Mesendoderm (in vitro differentiated cells): Measurements from ENCODE around the gene ARID3B.

Experiments
- DNase-seq: peaks from one replicate; pipeline ENCODE4 v3.0.0; 2013
- H2AK5ac ChIP-seq: 2 replicates; pipeline ENCODE4 v1.6.1; 2013; ENCODE audit warnings: low read length, inconsistent platforms
- H2BK120ac ChIP-seq: 2 replicates; pipeline ENCODE4 v1.6.1; 2013; ENCODE audit warnings: low read depth, mild to moderate bottlenecking, low read length, moderate library complexity, mixed read lengths
- H2BK15ac ChIP-seq: replicated peaks from 2 replicates; pipeline ENCODE4 v1.6.1; 2013; ENCODE audit warnings: low read depth, mild to moderate bottlenecking, moderate library complexity
- H2BK5ac ChIP-seq: 2 replicates; pipeline ENCODE4 v1.6.1; 2013; ENCODE audit warnings: low read length, inconsistent platforms
- H3K18ac ChIP-seq: 2 replicates; pipeline ENCODE4 v1.6.1; 2013; ENCODE audit warnings: mild to moderate bottlenecking, low read length, mixed read lengths
- H3K23ac ChIP-seq: one replicate; pipeline ENCODE4 v1.6.1; 2013; ENCODE audit warnings: low read length
- H3K27ac ChIP-seq: 2 replicates; pipeline ENCODE4 v1.5.1; 2013; ENCODE audit warnings: low read depth, mild to moderate bottlenecking, inconsistent platforms, low read length, moderate library complexity
- H3K27me3 ChIP-seq: 2 replicates; pipeline ENCODE4 v1.6.1; 2013; ENCODE audit warnings: low read length, control low read depth, mild to moderate bottlenecking, inconsistent platforms; ENCODE audit not compliant: insufficient read depth, poor library complexity
- H3K36me3 ChIP-seq: 2 replicates; pipeline ENCODE4 v1.6.1; 2013; ENCODE audit warnings: low read length, inconsistent platforms; ENCODE audit not compliant: control insufficient read depth, insufficient read depth
- H3K4ac ChIP-seq: one replicate; pipeline ENCODE4 v1.6.1; 2013; ENCODE audit warnings: low read depth, mild to moderate bottlenecking, low read length, moderate library complexity
- H3K4me1 ChIP-seq: 2 replicates; pipeline ENCODE4 v1.6.1; 2013; ENCODE audit warnings: low read depth, low read length, inconsistent platforms; ENCODE audit not compliant: control insufficient read depth
- H3K4me2 ChIP-seq: 2 replicates; pipeline ENCODE4 v1.6.1; 2013; ENCODE audit warnings: low read length
- H3K4me3 ChIP-seq: 2 replicates; pipeline ENCODE4 v1.5.1; 2013; ENCODE audit warnings: mild to moderate bottlenecking, low read length
- H3K56ac ChIP-seq: one replicate; pipeline ENCODE4 v1.6.1; 2013; ENCODE audit warnings: low read length
- H3K79me1 ChIP-seq: 2 replicates; pipeline ENCODE4 v1.6.1; 2013; ENCODE audit warnings: low read length, inconsistent platforms
- H3K79me2 ChIP-seq: 2 replicates; pipeline ENCODE4 v1.6.1; 2013; ENCODE audit warnings: mild to moderate bottlenecking, low read length; ENCODE audit not compliant: control insufficient read depth, insufficient read depth
- H3K9ac ChIP-seq: 2 replicates; pipeline ENCODE4 v1.6.1; 2013; ENCODE audit warnings: low read length, inconsistent platforms
- H4K5ac ChIP-seq: one replicate; pipeline ENCODE4 v1.6.1; 2013; ENCODE audit warnings: low read length
- H4K8ac ChIP-seq: one replicate; pipeline ENCODE4 v1.6.1; 2013; ENCODE audit warnings: low read depth, mild to moderate bottlenecking, control low read depth, low read length, moderate library complexity
- WGBS: extraction: QIAGEN DNeasy Blood & Tissue Kit; methylation state at CpG from one replicate; pipeline ENCODE4 v1.1.7; 2013; ENCODE audit warnings: low lambda C conversion rate, missing lambda C conversion rate; ENCODE audit not compliant: insufficient coverage; ENCODE audit errors: extremely low coverage; 5-methylcytosine and 5-hydroxymethylcytosine counted together

The ARID3B gene

DNA sequence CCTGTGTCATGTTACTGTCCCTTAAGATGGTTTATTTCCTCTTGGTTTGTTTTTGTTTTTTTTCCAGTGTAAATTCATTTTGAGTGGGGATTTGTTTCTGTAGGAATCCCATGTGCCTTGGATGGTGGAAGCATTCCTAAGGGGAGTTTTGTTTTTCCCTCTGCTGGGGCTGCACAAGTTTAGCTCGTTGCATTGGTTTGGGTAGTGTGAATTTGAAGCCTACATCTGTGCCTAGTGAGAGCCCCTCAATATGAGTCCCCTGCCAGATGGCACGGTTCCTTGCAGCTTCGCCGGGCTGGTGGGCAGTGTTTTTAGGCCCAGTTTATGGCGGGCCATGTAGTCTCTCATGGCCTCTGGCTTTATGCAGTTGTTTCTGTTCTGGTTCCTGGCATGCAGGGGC, 17.7 kb downstream of the ARID3B start:
- Histone ChIP-seq H3K56ac (no peak overlapping the region), H3K79me1 (peaks cover 19% of the 10 kb centered on the region), H2BK120ac (no peak overlapping the region), H3K79me2 (peaks cover 47% of the 10 kb centered on the region), H3K27me3 (no peaks in the 10 kb centered on the region), H3K23ac (no peak overlapping the region), H4K8ac (no peak overlapping the region), H3K18ac (no peak overlapping the region), H2BK5ac (no peak overlapping the region), H3K27ac (no peak overlapping the region), H3K4me2 (no peak overlapping the region), H4K5ac (no peak overlapping the region), H3K4me1 (peaks cover 2% of the 10 kb centered on the region), H2BK15ac (no peak overlapping the region), H3K4me3 (no peak overlapping the region), H3K36me3 (no peaks in the 10 kb centered on the region), H3K9ac (no peak overlapping the region), H2AK5ac (no peak overlapping the region), H3K4ac (no peak overlapping the region)
- no peak for DNase-seq
- WGBS: no CpG with 5 or more reads among the region's 5 CpGs

GRCh38 chr15:74563442-74563841, 22.4 kb downstream of the ARID3B start:
- Histone ChIP-seq H3K27me3 (no peaks in the 10 kb centered on the region), H3K27ac (no peak overlapping the region), H2BK5ac (no peak overlapping the region), H3K79me1 (peaks cover 25% of the 10 kb centered on the region), H4K8ac (no peak overlapping the region), H3K4me3 (no peak overlapping the region), H3K4ac (no peak overlapping the region), H3K4me1 (peaks cover 14% of the 10 kb centered on the region), H3K79me2 (peaks cover 62% of the 10 kb centered on the region), H2BK120ac (no peak overlapping the region), H3K4me2 (no peak overlapping the region), H2BK15ac (no peak overlapping the region), H3K9ac (no peak overlapping the region), H3K23ac (no peak overlapping the region), H2AK5ac (no peak overlapping the region), H4K5ac (no peak overlapping the region), H3K56ac (no peak overlapping the region), H3K36me3 (no peaks in the 10 kb centered on the region), H3K18ac (no peak overlapping the region)
- DNase-seq: no peak
- no CpG with 5 or more reads among the region's 3 CpGs for WGBS

DNA sequence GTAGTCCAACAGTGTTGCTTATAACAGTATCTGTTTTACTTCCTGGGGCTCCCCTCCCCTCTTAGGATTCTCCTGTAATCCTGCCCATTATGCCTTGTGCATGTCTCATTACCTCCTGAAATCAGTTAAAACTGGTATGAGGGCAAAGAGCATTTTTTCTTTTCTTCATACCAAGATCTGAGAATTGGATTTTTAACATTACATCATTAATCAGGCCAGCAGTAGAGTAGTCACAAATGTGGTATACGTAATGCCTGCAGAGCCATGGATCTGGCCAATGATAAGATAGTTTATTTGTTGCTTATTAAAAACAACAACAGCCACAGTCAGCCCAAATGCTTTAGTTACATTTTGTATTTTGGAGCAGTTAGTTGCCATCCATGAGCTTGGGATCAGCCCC, 23.2 kb downstream of the ARID3B start:
- H3K4ac ChIP-seq: no peak overlapping the region
- H2BK120ac ChIP-seq: no peak overlapping the region
- no peak overlapping the region for H4K8ac ChIP-seq
- H2BK5ac ChIP-seq: no peak overlapping the region
- H3K4me2 ChIP-seq: no peak overlapping the region
- no peak overlapping the region for H3K27ac ChIP-seq
- no peak overlapping the region for H4K5ac ChIP-seq
- H3K23ac ChIP-seq: no peak overlapping the region
- peaks cover 17% of the 10 kb centered on the region for H3K4me1 ChIP-seq
- no peaks in the 10 kb centered on the region for H3K36me3 ChIP-seq
- H3K9ac ChIP-seq: no peak overlapping the region
- no peak overlapping the region for H2BK15ac ChIP-seq
- H2AK5ac ChIP-seq: no peak overlapping the region
- peaks cover 22% of the 10 kb centered on the region for H3K79me1 ChIP-seq
- no peaks in the 10 kb centered on the region for H3K27me3 ChIP-seq
- H3K79me2 ChIP-seq: peaks cover 57% of the 10 kb centered on the region
- H3K4me3 ChIP-seq: no peak overlapping the region
- no peak overlapping the region for H3K18ac ChIP-seq
- no peak for DNase-seq
- WGBS: no CpG with 5 or more reads among the region's 1 CpG
- H3K56ac ChIP-seq: no peak overlapping the region

DNA sequence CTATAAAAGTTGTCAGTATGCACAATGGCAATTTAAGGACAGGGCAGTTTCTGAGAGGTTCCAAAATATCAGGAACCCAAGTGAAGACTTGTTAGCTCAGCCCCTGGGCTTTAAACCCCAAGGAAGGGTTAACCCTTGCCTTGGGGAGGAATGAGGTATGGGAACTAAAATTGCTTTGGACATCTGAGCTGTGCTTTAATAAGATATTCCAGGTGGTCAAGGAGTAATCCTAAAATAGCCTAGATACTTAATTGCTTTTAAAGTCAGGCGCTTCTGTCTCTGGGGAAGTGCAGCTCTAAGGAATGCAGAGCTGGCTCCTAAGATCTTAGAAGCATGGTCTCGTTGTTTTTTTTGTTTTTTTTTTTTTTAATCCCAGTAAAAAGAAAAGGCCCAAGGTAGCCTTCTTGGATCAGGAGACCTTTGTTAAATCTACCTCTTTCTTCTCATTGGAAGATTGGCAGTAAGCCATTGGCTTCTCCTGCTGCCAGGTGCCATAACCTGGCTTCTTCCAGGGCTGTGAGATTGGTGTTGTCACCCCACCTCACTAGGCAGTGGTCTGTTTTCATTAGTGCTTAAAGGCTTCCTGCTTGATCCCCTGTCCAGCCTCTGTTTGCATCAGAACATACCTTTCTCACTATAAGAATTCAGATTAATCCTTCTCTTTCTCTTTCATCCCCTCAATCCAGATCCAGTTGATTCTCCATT, 24.5 kb downstream of the ARID3B start:
- no peak for DNase-seq
- Histone ChIP-seq H3K23ac (no peak overlapping the region), H3K4me1 (peaks cover 17% of the 10 kb centered on the region), H3K9ac (no peak overlapping the region), H2BK5ac (no peak overlapping the region), H3K79me2 (peaks cover 51% of the 10 kb centered on the region), H3K27ac (no peak overlapping the region), H4K8ac (no peak overlapping the region), H3K56ac (no peak overlapping the region), H4K5ac (no peak overlapping the region), H2BK15ac (no peak overlapping the region), H3K18ac (no peak overlapping the region), H3K4ac (no peak overlapping the region), H3K4me3 (no peak overlapping the region), H3K4me2 (no peak overlapping the region), H2AK5ac (no peak overlapping the region), H3K27me3 (no peaks in the 10 kb centered on the region), H2BK120ac (peak overlapping the region; percentile 36), H3K79me1 (peaks cover 22% of the 10 kb centered on the region), H3K36me3 (no peaks in the 10 kb centered on the region)
- WGBS: no CpG with 5 or more reads among the region's 2 CpGs

DNA sequence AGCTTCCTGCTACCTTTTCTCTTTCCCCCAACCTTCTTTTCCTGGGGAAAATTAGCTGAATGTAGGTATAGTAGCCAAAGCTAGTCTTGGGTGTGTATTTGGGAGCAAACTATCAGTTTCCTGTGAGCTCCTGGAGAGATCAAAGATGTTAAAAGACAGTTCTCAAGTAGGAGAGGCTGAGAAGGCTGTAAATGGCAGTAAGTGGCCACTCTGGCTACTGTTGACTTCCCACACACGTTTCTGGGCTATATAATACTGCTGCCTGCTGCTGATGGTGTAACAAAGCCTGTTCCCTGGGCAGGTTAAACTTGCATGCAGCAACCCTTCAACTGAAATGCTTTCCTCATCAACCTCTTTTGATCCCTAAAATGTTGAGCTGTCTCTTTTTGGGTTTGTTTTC, 27.6 kb downstream of the ARID3B start:
- Histone ChIP-seq H2AK5ac (no peak overlapping the region), H3K27ac (no peak overlapping the region), H3K9ac (no peak overlapping the region), H2BK15ac (no peak overlapping the region), H3K23ac (no peak overlapping the region), H3K27me3 (no peaks in the 10 kb centered on the region), H4K5ac (no peak overlapping the region), H3K4me1 (peaks cover 15% of the 10 kb centered on the region), H3K79me1 (peaks cover 21% of the 10 kb centered on the region), H2BK120ac (no peak overlapping the region), H3K79me2 (peaks cover 33% of the 10 kb centered on the region), H2BK5ac (no peak overlapping the region), H3K18ac (no peak overlapping the region), H3K4ac (no peak overlapping the region), H3K4me3 (no peak overlapping the region), H4K8ac (no peak overlapping the region), H3K56ac (no peak overlapping the region), H3K36me3 (no peaks in the 10 kb centered on the region), H3K4me2 (no peak overlapping the region)
- no CpG with 5 or more reads among the region's 1 CpG for WGBS
- peak; percentile 56 for DNase-seq

DNA sequence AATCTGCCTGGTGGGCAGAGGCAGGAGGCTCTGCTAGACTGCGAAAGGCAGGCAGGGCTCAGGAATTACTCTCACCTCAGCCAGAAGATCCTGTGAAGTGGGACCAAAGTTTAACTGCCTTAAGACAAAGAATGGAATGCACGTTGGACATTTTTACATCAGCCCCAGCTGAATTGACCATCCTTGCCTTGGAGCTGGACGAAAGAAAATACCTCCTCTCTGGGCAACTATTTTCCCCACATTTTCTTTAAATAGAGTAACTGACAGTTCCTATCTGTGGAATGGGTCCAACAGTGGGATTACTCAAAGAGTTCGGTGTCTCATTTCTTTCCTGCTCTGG, 28.7 kb downstream of the ARID3B start:
- Histone ChIP-seq H3K9ac (no peak overlapping the region), H4K8ac (no peak overlapping the region), H3K27me3 (no peaks in the 10 kb centered on the region), H2BK15ac (no peak overlapping the region), H4K5ac (no peak overlapping the region), H2AK5ac (no peak overlapping the region), H2BK5ac (no peak overlapping the region), H3K27ac (peak overlapping the region; percentile 20), H3K23ac (no peak overlapping the region), H3K56ac (no peak overlapping the region), H3K4me1 (peaks cover 15% of the 10 kb centered on the region), H2BK120ac (no peak overlapping the region), H3K79me2 (peaks cover 24% of the 10 kb centered on the region), H3K18ac (no peak overlapping the region), H3K4me2 (no peak overlapping the region), H3K36me3 (no peaks in the 10 kb centered on the region), H3K4ac (no peak overlapping the region), H3K4me3 (no peak overlapping the region), H3K79me1 (peaks cover 20% of the 10 kb centered on the region)
- no peak for DNase-seq
- no CpG with 5 or more reads among the region's 4 CpGs for WGBS
